Vagina (tissue), 2 donors: ENCODE data around the gene GRIN2A.

ENCODE experiments used
- CTCF ChIP-seq, 3 experiments: fragments of 450-650 bp in 2 of 3; fragments of 200-600 bp in 1 of 3; sonication (generic) in 1 of 3; IDR thresholded peaks; one replicate each; pipeline ENCODE4 v1.5.1; 2017 to 2019; ENCODE audit warnings: antibody characterized with exemption in 3 of 3, mild to moderate bottlenecking in 2 of 3, moderate library complexity in 2 of 3
- POLR2A ChIP-seq, 2 donors: fragments of 450-650 bp; IDR thresholded peaks; one replicate each; pipeline ENCODE4 v1.6.1; 2017; ENCODE audit warnings: antibody characterized with exemption in 2 of 2, mild to moderate bottlenecking in 2 of 2, moderate library complexity in 2 of 2
- POLR2AphosphoS5 ChIP-seq, 2 donors: sonication (generic); formaldehyde crosslinking; IDR thresholded peaks; one replicate each; pipeline ENCODE4 v1.9.0; 2017; ENCODE audit warnings: antibody characterized with exemption in 2 of 2, mild to moderate bottlenecking in 2 of 2, low read depth in 1 of 2; ENCODE audit not compliant: insufficient read depth in 1 of 2

- no peak for TF ChIP-seq CTCF (IDR thresholded peaks at IDR 0.05)
- no peak for TF ChIP-seq POLR2AphosphoS5 (IDR thresholded peaks at IDR 0.05; ENCODE audit: insufficient read depth in 1 of 2, low read depth in 1 of 2)
- no peak for TF ChIP-seq POLR2A (IDR thresholded peaks at IDR 0.05)
Observed at GRCh38 chr16:9766891-9767290, 415.3 kb downstream of the GRIN2A start.
